HepG2 (cell line): Measurements from ENCODE around the gene ZNF524. TPM values are rescaled to one million over a fixed set of nuclear protein-coding genes. Genes with fewer than 3 reads are reported as not detected.

ENCODE experiments used
- ATAC-seq: fragments of 200-7000 bp; cut with Tn5 transposase; 3 replicates; pipeline ENCODE4 v1.9.1; 2020; ENCODE audit warnings: mild to moderate bottlenecking, moderate library complexity
- BruUV-seq: library from RNA; stranded (reverse); fragments of 400-500 nt; replicated peaks from 2 replicates; lab custom pipeline; 2021; lab: Mats Ljungman, UMichigan
- CTCF ChIA-PET: fragments of 300-600 bp; formaldehyde crosslinking; extraction: SDS; loops from one replicate; lab custom pipeline; 2021; ENCODE audit warnings: low total read pairs, inconsistent platforms, low intra/inter-chr PET ratio; lab: Yijun Ruan, JAX
- POLR2A ChIA-PET: fragments of 350-600 bp; sonication (Branson Sonifier 250); formaldehyde crosslinking; loops from one replicate; lab custom pipeline; 2020; ENCODE audit warnings: antibody characterized with exemption, inconsistent platforms; lab: Yijun Ruan, JAX
- DNase-seq: peaks from one replicate; pipeline ENCODE4 v3.0.0-alpha.2; 2015; ENCODE audit warnings: low spot score
- FAIRE-seq: peaks from 3 replicates; lab custom pipeline; 2011; peaks lifted over from hg19 to GRCh38; lab: Jason Lieb, UNC
- H2AFZ ChIP-seq: one replicate; pipeline ENCODE4 v1.6.1; 2011; ENCODE audit warnings: low read length, inconsistent platforms
- H3K27ac ChIP-seq: fragments of 300-600 bp; 3 replicates; pipeline ENCODE4 v1.8.0; 2011; ENCODE audit warnings: mixed run types, mild to moderate bottlenecking, mixed read lengths, low read length, inconsistent platforms; ENCODE audit not compliant: insufficient read depth; ENCODE audit errors: extremely low read length
- H3K27me3 ChIP-seq, 2 experiments: fragments of 200-600 bp in 1 of 2; 2 replicates in 1 of 2; 3 replicates in 1 of 2; pipeline versions ENCODE4 v1.6.0 to v1.8.0; 2011; ENCODE audit warnings: low read length in 2 of 2, mild to moderate bottlenecking in 2 of 2, moderate library complexity in 2 of 2, inconsistent platforms in 1 of 2; ENCODE audit not compliant: insufficient read depth in 2 of 2, control insufficient read depth in 1 of 2
- H3K36me3 ChIP-seq, 2 experiments: fragments of 200-600 bp in 1 of 2; replicated peaks in 1 of 2; 2 replicates in 1 of 2; 3 replicates in 1 of 2; pipeline versions ENCODE4 v1.5.1 to v1.8.0; 2011; ENCODE audit warnings: low read length in 2 of 2, inconsistent platforms in 1 of 2; ENCODE audit not compliant: insufficient read depth in 2 of 2, control insufficient read depth in 1 of 2
- H3K4me1 ChIP-seq: 2 replicates; pipeline ENCODE4 v1.5.1; 2012; ENCODE audit warnings: low read length, inconsistent platforms; ENCODE audit not compliant: insufficient read depth
- H3K4me2 ChIP-seq: 2 replicates; pipeline ENCODE4 v1.6.0; 2011; ENCODE audit warnings: low read depth, low read length, inconsistent platforms
- H3K4me3 ChIP-seq, 3 experiments: fragments of 200-600 bp in 1 of 3; sonication (generic), shearing (Covaris generic) in 1 of 3; replicated peaks in 1 of 3; 2 replicates each; pipeline ENCODE4 v1.5.1; 2011 to 2016; ENCODE audit warnings: low read length in 3 of 3, inconsistent platforms in 2 of 3, low read depth in 2 of 3, mild to moderate bottlenecking in 2 of 3, control low read depth in 1 of 3, mixed read lengths in 1 of 3; ENCODE audit not compliant: insufficient read depth in 1 of 3
- H3K79me2 ChIP-seq: one replicate; pipeline ENCODE4 v1.6.1; 2011; ENCODE audit warnings: low read length, inconsistent platforms; ENCODE audit not compliant: insufficient read depth
- H3K9ac ChIP-seq: 2 replicates; pipeline ENCODE4 v1.6.0; 2011; ENCODE audit warnings: mild to moderate bottlenecking, low read depth, low read length, inconsistent platforms; ENCODE audit not compliant: insufficient read depth
- H3K9me3 ChIP-seq: 2 replicates; pipeline ENCODE4 v1.5.1; 2012; ENCODE audit warnings: mild to moderate bottlenecking, low read length
- H4K20me1 ChIP-seq: 2 replicates; pipeline ENCODE4 v1.6.0; 2011; ENCODE audit warnings: inconsistent platforms, mild to moderate bottlenecking, low read length, moderate library complexity; ENCODE audit not compliant: insufficient read depth
- AGO2 ChIP-seq: fragments of 200-400 bp; formaldehyde crosslinking; optimal IDR thresholded peaks from 2 replicates; pipeline ENCODE3; 2017; ENCODE audit warnings: mild to moderate bottlenecking, low read depth, low read length, moderate library complexity
- ATM ChIP-seq: fragments of 450-650 bp; IDR thresholded peaks from 2 replicates; pipeline ENCODE4 v1.7.1; 2017; ENCODE audit warnings: mild to moderate bottlenecking, borderline replicate concordance
- MTA1 ChIP-seq: sonication (generic); formaldehyde crosslinking; IDR thresholded peaks from 2 replicates; pipeline ENCODE4 v1.4.0; 2020; ENCODE audit warnings: missing genetic modification reagents, mild to moderate bottlenecking, borderline replicate concordance
- NFATC3 ChIP-seq: sonication (generic); formaldehyde crosslinking; IDR thresholded peaks from 2 replicates; pipeline ENCODE4 v1.5.1; 2020; ENCODE audit warnings: mild to moderate bottlenecking, missing genetic modification reagents
- RCOR2 ChIP-seq: IDR thresholded peaks from 2 replicates; pipeline ENCODE4 v1.6.1; 2016; ENCODE audit warnings: missing biosample characterization, missing genetic modification reagents
- SKI ChIP-seq: fragments of 450-650 bp; IDR thresholded peaks from one replicate; pipeline ENCODE4 v1.6.1; 2018; ENCODE audit warnings: mild to moderate bottlenecking; ENCODE audit not compliant: partially characterized antibody
- SMAD3 ChIP-seq: sonication (generic); formaldehyde crosslinking; IDR thresholded peaks from 2 replicates; pipeline ENCODE4 v1.4.0; 2020; ENCODE audit warnings: missing genetic modification reagents
- SOX6 ChIP-seq, 2 experiments: fragments of 450-650 bp in 1 of 2; sonication (generic) in 1 of 2; formaldehyde crosslinking in 1 of 2; IDR thresholded peaks; 2 replicates each; pipeline versions ENCODE4 v1.4.0 to v1.6.1; 2017 to 2020; ENCODE audit warnings: antibody characterized with exemption in 1 of 2, mild to moderate bottlenecking in 1 of 2, missing genetic modification reagents in 1 of 2
- ZBTB20 ChIP-seq: sonication (generic); formaldehyde crosslinking; IDR thresholded peaks from 2 replicates; pipeline ENCODE4 v1.8.1; 2023; ENCODE audit warnings: missing genetic modification reagents, low read depth, mild to moderate bottlenecking, borderline replicate concordance
- ZC3H13 ChIP-seq: sonication (generic); formaldehyde crosslinking; IDR thresholded peaks from 2 replicates; pipeline ENCODE4 v1.8.1; 2023; ENCODE audit warnings: mild to moderate bottlenecking, missing genetic modification reagents, moderate library complexity
- ZNF24 ChIP-seq: fragments of 450-650 bp; IDR thresholded peaks from 2 replicates; pipeline ENCODE4 v1.6.1; 2017; ENCODE audit warnings: antibody characterized with exemption, mild to moderate bottlenecking
- ZNF7 ChIP-seq: IDR thresholded peaks from 2 replicates; pipeline ENCODE4 v1.6.1; 2016; ENCODE audit warnings: missing biosample characterization, missing genetic modification reagents
- ZNF703 ChIP-seq: sonication (generic); formaldehyde crosslinking; IDR thresholded peaks from 2 replicates; pipeline ENCODE4 v1.5.1; 2020; ENCODE audit warnings: missing genetic modification reagents, mild to moderate bottlenecking, moderate library complexity, borderline replicate concordance
- WGBS: methylation state at CpG from one replicate; pipeline ENCODE4 v1.1.6; 2017; ENCODE audit warnings: low lambda C conversion rate; 5-methylcytosine and 5-hydroxymethylcytosine counted together
- in situ Hi-C: cut with HindIII; loops from 2 replicates; pipeline ENCODE4 v1.10.0; 2017; ENCODE audit warnings: low pct_unique_long_range_greater_than_20kb; ENCODE audit not compliant: extremely low pct_ligation_motif_present
- intact Hi-C: fragments of 100-400 bp; cut with micrococcal nuclease; formaldehyde crosslinking; loops from one replicate; pipeline ENCODE4 v1.10.0; 2022; ENCODE audit not compliant: unreplicated experiment
- polyA plus RNA-seq, 8 experiments: library from polyadenylated mRNA; depleted of rRNA in 3 of 8; stranded (reverse) in 7 of 8; unstranded in 1 of 8; fragments of >200 nt; fragmentation: Illumina TruSeq in 4 of 8; extraction: Trizol in 4 of 8; gene quantifications; 2 replicates each; pipeline versions ENCODE4 v1.2.1 to v1.2.3, GENCODE V29; 2011 to 2016; ENCODE audit warnings: low read depth in 4 of 8, missing spikeins in 1 of 8, mixed read lengths in 1 of 8; ENCODE audit not compliant: insufficient read depth in 1 of 8
- total RNA-seq, 5 experiments: library from RNA; depleted of rRNA; stranded (reverse); fragments of >200 nt; fragmentation: Illumina TruSeq; extraction: Trizol; gene quantifications; 2 replicates each; pipeline ENCODE4 v1.2.3, GENCODE V29; 2016; ENCODE audit warnings: low read depth in 1 of 5
- TF ChIP-seq, protein P1 (sequence below): sonication (generic); formaldehyde crosslinking; IDR thresholded peaks from 2 replicates; pipeline ENCODE4 v1.5.1; 2020; ENCODE audit warnings: mild to moderate bottlenecking, moderate library complexity, missing genetic modification reagents

Gene ZNF524
- total and polyA plus RNA-seq, 2 of the 13 experiments (the other 11 are each of a cell fraction or from before 2014, with no cell fraction given), result 3.2 to 4.6 TPM

GRCh38 chr19:55616395-55616875 is 16.3 kb downstream of the ZNF524 start:
- 98% methylated on average over 23 of the region's 38 CpGs for WGBS
- H3K36me3 ChIP-seq, result peaks cover 2 to 5% of the 10 kb centered on the region in 2 experiments; a peak in 1 of 5 replicates
- H4K20me1 ChIP-seq, result no peaks in the 10 kb centered on the region
- H3K9ac ChIP-seq, result no peak overlapping the region
- intact Hi-C loops, result no loop called here
- in situ Hi-C loops, result no loop called here
- no peak overlapping the region for H3K27ac ChIP-seq
- no peaks in the 10 kb centered on the region for H3K27me3 ChIP-seq
- ATAC-seq, result no peak; the same call in 2 of the 3 replicates
- no peak for DNase-seq
- H3K4me1 ChIP-seq, result peaks cover 8% of the 10 kb centered on the region
- no peaks in the 10 kb centered on the region for H3K9me3 ChIP-seq
- no TSS peak for BruUV-seq
- no peaks in the 10 kb centered on the region for H3K79me2 ChIP-seq
- POLR2A ChIA-PET, result no interaction called here
- CTCF ChIA-PET, result no interaction called here
- H3K4me2 ChIP-seq, result no peak overlapping the region
- TF ChIP-seq MTA1 (CRISPR knock-in tag) (no peak), RCOR2 (CRISPR knock-in tag) (no peak), AGO2 (peak; percentile 46), ZNF7 (no peak), ATM (no peak), ZNF24 (no peak), ZC3H13 (CRISPR knock-in tag) (peak; percentile 67; the same call in 1 of the 2 replicates), SKI (no peak), SOX6 (IDR thresholded peaks at IDR 0.05) (no peak), SOX6 (CRISPR knock-in tag; IDR thresholded peaks at IDR 0.05) (no peak), ZNF703 (CRISPR knock-in tag) (no peak), NFATC3 (CRISPR knock-in tag) (no peak), ZBTB20 (CRISPR knock-in tag) (no peak), SMAD3 (CRISPR knock-in tag) (no peak)
- TF ChIP-seq, protein P1, sequence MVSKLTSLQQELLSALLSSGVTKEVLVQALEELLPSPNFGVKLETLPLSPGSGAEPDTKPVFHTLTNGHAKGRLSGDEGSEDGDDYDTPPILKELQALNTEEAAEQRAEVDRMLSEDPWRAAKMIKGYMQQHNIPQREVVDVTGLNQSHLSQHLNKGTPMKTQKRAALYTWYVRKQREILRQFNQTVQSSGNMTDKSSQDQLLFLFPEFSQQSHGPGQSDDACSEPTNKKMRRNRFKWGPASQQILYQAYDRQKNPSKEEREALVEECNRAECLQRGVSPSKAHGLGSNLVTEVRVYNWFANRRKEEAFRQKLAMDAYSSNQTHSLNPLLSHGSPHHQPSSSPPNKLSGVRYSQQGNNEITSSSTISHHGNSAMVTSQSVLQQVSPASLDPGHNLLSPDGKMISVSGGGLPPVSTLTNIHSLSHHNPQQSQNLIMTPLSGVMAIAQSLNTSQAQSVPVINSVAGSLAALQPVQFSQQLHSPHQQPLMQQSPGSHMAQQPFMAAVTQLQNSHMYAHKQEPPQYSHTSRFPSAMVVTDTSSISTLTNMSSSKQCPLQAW, result no peak
- no peak overlapping the region for H3K4me3 ChIP-seq
- H2AFZ ChIP-seq, result no peak overlapping the region
- FAIRE-seq, result no peak
